ENCODE measurements around the gene PPP1R13L. TPM values are rescaled to one million over a fixed set of nuclear protein-coding genes. Genes with fewer than 3 reads are reported as not detected.
A peak's percentile ranks its signal among the peaks of the same experiment; 100 is the strongest.

PPP1R13L gene
- total and polyA plus RNA-seq, 2 donors (not counting 1 experiment from before 2014, with no cell fraction given), result 7.4 to 9.2 TPM

DNA sequence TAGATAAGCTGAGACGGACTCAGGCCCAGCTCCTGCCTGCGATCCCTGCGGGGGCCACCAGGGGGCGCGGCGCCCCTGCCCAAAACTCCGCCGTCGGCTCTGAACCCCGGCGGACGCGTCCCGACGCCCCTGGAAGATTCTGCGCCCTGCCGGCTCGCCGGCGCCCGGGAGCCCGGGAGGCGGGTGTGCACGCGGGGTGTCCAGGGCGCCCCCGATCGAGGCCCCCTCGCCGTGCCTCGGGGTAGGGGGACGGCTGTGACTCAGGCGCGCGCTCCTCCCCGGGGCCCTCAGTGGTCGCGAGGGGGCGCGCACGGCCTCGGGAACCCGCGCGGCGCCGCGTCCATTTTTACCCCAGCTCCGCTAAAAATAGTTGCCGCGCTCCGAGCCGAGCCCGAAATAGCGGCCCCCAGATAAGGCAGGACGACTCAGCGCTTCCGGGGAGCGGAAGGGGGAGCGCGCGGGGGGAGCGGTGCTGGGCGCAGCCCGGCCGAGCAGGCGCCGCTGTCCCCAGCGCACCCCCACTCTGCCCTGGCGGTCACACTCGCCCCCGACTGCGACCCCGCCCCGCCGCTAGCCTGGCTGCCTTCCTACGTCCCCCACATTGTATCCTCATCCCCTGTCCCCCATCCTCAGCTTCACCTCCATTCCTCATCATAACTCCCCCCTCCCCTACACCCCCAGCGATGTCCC is 34.8 kb upstream of the PPP1R13L start:
- H3K27me3 Mint-ChIP-seq, result no peaks in the 10 kb centered on the region
- Histone ChIP-seq H4K20me1 (ENCODE audit: control insufficient read depth, insufficient read depth, low read length, poor library complexity, severe bottlenecking) (no peaks in the 10 kb centered on the region), H3K79me2 (ENCODE audit: control insufficient read depth, insufficient read depth, low read length) (no peaks in the 10 kb centered on the region), H3K9me3 (ENCODE audit: control extremely low read depth in 1 of 3, control insufficient read depth in 2 of 3, insufficient read depth in 1 of 3, low read length in 2 of 3) (no peaks in the 10 kb centered on the region), H3K4me2 (replicated peaks; ENCODE audit: low read depth, low read length, poor library complexity, severe bottlenecking) (peak overlapping the region; percentile 85), H3K4me3 (ENCODE audit: control extremely low read depth in 1 of 5, extremely low read depth in 1 of 5, insufficient read depth in 1 of 5, low read depth in 2 of 5, low read length in 4 of 5) (peak overlapping the region in 4 of 5 experiments; percentile 21 to 80 (median 60)), H3K36me3 (replicated peaks in 1 of 2; ENCODE audit: control extremely low read depth in 1 of 2, control insufficient read depth in 1 of 2, extremely low read depth in 1 of 2, insufficient read depth in 2 of 2, low read length in 1 of 2) (no peaks in the 10 kb centered on the region), H3K9ac (ENCODE audit: low read length) (peak overlapping the region; percentile 76), H3K4me1 (ENCODE audit: control insufficient read depth in 2 of 2, insufficient read depth in 2 of 2, low read length in 2 of 2) (peaks cover 31 to 36% of the 10 kb centered on the region in 2 donors), H3K27ac (ENCODE audit: low read length in 2 of 2) (peak overlapping the region; percentile 48 to 82), H3K27me3 (replicated peaks in 1 of 4; ENCODE audit: control extremely low read depth in 1 of 4, control insufficient read depth in 3 of 4, insufficient read depth in 4 of 4, low read length in 3 of 4) (no peaks in the 10 kb centered on the region), H2AFZ (ENCODE audit: insufficient read depth, low read depth, low read length, poor library complexity, severe bottlenecking) (peak overlapping the region; percentile 76)
- ATAC-seq (ENCODE audit: low read depth) (peak; percentile 42), DNase-seq (peak; percentile 95)
- POLR2A ChIA-PET, result interaction anchor here (0.5 to 3.2 kb wide), 11 partner anchors 14 to 1950 kb away, joined by 3 to 45 read pairs (median 5); partner anchors contain the start of gene FOSB
- H3K4me3 Mint-ChIP-seq, result peak overlapping the region; percentile 85
- H3K9me3 Mint-ChIP-seq (ENCODE audit: insufficient read depth), result no peaks in the 10 kb centered on the region
- H3K4me1 Mint-ChIP-seq, result peaks cover 31% of the 10 kb centered on the region
- H3K27ac Mint-ChIP-seq, result peak overlapping the region; percentile 91
- intact Hi-C loops (cut with micrococcal nuclease), result loop anchor here (1.0 to 5.0 kb wide), 4 partner anchors 17 to 46 kb away; partner anchors contain the start of genes ERCC1, POLR1G and PPP1R13L
- CTCF ChIA-PET, result interaction anchor here (0.5 to 8.0 kb wide), 39 partner anchors 9 to 421 kb away, joined by 3 to 453 read pairs (median 7); partner anchors contain the start of genes ERCC1, FOSB, PPM1N and PPP1R13L
- no peak for TF ChIP-seq EZH2 (IDR thresholded peaks at IDR 0.05; ENCODE audit: borderline replicate concordance, insufficient read depth, low read depth, low read length, poor library complexity, severe bottlenecking)
- TF ChIP-seq, protein P1, sequence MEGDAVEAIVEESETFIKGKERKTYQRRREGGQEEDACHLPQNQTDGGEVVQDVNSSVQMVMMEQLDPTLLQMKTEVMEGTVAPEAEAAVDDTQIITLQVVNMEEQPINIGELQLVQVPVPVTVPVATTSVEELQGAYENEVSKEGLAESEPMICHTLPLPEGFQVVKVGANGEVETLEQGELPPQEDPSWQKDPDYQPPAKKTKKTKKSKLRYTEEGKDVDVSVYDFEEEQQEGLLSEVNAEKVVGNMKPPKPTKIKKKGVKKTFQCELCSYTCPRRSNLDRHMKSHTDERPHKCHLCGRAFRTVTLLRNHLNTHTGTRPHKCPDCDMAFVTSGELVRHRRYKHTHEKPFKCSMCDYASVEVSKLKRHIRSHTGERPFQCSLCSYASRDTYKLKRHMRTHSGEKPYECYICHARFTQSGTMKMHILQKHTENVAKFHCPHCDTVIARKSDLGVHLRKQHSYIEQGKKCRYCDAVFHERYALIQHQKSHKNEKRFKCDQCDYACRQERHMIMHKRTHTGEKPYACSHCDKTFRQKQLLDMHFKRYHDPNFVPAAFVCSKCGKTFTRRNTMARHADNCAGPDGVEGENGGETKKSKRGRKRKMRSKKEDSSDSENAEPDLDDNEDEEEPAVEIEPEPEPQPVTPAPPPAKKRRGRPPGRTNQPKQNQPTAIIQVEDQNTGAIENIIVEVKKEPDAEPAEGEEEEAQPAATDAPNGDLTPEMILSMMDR (IDR thresholded peaks at IDR 0.05), result peak; percentile 100
- WGBS (ENCODE audit: insufficient coverage), result under 1% methylated on average over 78 of the region's 78 CpGs

DNA sequence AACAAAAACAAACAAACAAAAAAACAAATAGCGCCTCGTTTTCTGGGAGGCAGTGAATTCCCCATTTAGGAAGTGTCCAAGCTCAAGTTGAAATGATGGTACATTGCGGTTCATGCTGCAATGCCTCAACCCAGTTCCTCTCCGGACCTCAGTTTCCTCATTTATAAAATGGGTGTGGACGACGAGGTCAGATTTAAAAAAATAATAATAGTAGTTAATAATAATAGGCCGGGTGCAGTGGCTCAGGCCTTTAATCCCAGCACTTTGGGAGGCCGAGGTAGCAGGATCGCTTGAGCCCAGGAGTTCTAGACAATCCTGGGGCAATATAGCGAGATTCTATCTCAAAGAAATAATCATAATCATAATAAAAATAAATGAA is 34.3 kb upstream of the PPP1R13L start:
- Histone ChIP-seq H3K79me2 (ENCODE audit: control insufficient read depth, insufficient read depth, low read length) (no peaks in the 10 kb centered on the region), H3K36me3 (replicated peaks in 1 of 2; ENCODE audit: control extremely low read depth in 1 of 2, control insufficient read depth in 1 of 2, extremely low read depth in 1 of 2, insufficient read depth in 2 of 2, low read length in 1 of 2) (no peaks in the 10 kb centered on the region), H3K9me3 (ENCODE audit: control extremely low read depth in 1 of 3, control insufficient read depth in 2 of 3, insufficient read depth in 1 of 3, low read length in 2 of 3) (no peaks in the 10 kb centered on the region), H3K27ac (ENCODE audit: low read length in 2 of 2) (peak overlapping the region in 1 of 2 donors; percentile 82), H3K27me3 (replicated peaks in 1 of 4; ENCODE audit: control extremely low read depth in 1 of 4, control insufficient read depth in 3 of 4, insufficient read depth in 4 of 4, low read length in 3 of 4) (no peaks in the 10 kb centered on the region), H3K4me1 (ENCODE audit: control insufficient read depth in 2 of 2, insufficient read depth in 2 of 2, low read length in 2 of 2) (peaks cover 28 to 32% of the 10 kb centered on the region in 2 donors), H3K9ac (ENCODE audit: low read length) (peak overlapping the region; percentile 76), H3K4me2 (replicated peaks; ENCODE audit: low read depth, low read length, poor library complexity, severe bottlenecking) (peak overlapping the region; percentile 85), H4K20me1 (ENCODE audit: control insufficient read depth, insufficient read depth, low read length, poor library complexity, severe bottlenecking) (no peaks in the 10 kb centered on the region), H2AFZ (ENCODE audit: insufficient read depth, low read depth, low read length, poor library complexity, severe bottlenecking) (no peak overlapping the region), H3K4me3 (ENCODE audit: control extremely low read depth in 1 of 5, extremely low read depth in 1 of 5, insufficient read depth in 1 of 5, low read depth in 2 of 5, low read length in 4 of 5) (peak overlapping the region in 4 of 5 experiments; percentile 21 to 80 (median 60))
- TF ChIP-seq EZH2 (IDR thresholded peaks at IDR 0.05; ENCODE audit: borderline replicate concordance, insufficient read depth, low read depth, low read length, poor library complexity, severe bottlenecking), result no peak
- TF ChIP-seq, protein P1 (IDR thresholded peaks at IDR 0.05), result no peak
- H3K9me3 Mint-ChIP-seq (ENCODE audit: insufficient read depth), result no peaks in the 10 kb centered on the region
- H3K27ac Mint-ChIP-seq, result peak overlapping the region; percentile 53
- ATAC-seq (ENCODE audit: low read depth), result no peak
- WGBS (ENCODE audit: insufficient coverage), result no CpG with 5 or more reads among the region's 10 CpGs
- no peaks in the 10 kb centered on the region for H3K27me3 Mint-ChIP-seq
- peak overlapping the region; percentile 85 for H3K4me3 Mint-ChIP-seq
- H3K4me1 Mint-ChIP-seq, result peaks cover 26% of the 10 kb centered on the region
- ChIA-PET POLR2A (interaction anchor here (0.5 to 3.2 kb wide), 8 partner anchors 14 to 1950 kb away, joined by 3 to 45 read pairs (median 6); partner anchors contain the start of gene FOSB), CTCF (interaction anchor here (0.7 to 8.0 kb wide), 37 partner anchors 9 to 246 kb away, joined by 3 to 453 read pairs (median 7); partner anchors contain the start of genes ERCC1, FOSB, PPM1N and PPP1R13L)
- DNase-seq, result no peak
- intact Hi-C loops (cut with micrococcal nuclease), result loop anchor here (1.0 to 2.0 kb wide), 3 partner anchors 16 to 46 kb away; partner anchors contain the start of gene ERCC1

Data from B cell (primary cell).